Upper lobe of left lung (tissue), 6 donors: ENCODE results near the gene LRBA. TPM values are rescaled to one million over a fixed set of nuclear protein-coding genes. Genes with fewer than 3 reads are reported as not detected.

Experiments used
- ATAC-seq, 2 donors: fragments of 200-7000 bp; cut with Tn5 transposase; one replicate each; pipeline ENCODE4 v1.9.1; 2022; ENCODE audit warnings: mild to moderate bottlenecking in 2 of 2, moderate library complexity in 2 of 2; ENCODE audit not compliant: low FRiP score in 2 of 2
- DNase-seq, 2 donors: peaks; one replicate each; pipeline ENCODE4 v3.0.0-alpha.2; 2019 to 2020
- H3K27ac ChIP-seq, 4 donors: fragments of 200-600 bp; sonication (generic); one replicate each; pipeline ENCODE4 v1.5.1; 2016 to 2019
- H3K27me3 ChIP-seq, 4 donors: fragments of 200-600 bp; sonication (generic); one replicate each; pipeline ENCODE4 v1.5.1; 2017 to 2019
- H3K36me3 ChIP-seq, 4 donors: fragments of 200-600 bp; sonication (generic); one replicate each; pipeline ENCODE4 v1.5.1; 2016 to 2019
- H3K4me1 ChIP-seq, 4 donors: fragments of 200-600 bp; sonication (generic); one replicate each; pipeline ENCODE4 v1.5.1; 2018 to 2019
- H3K4me3 ChIP-seq, 4 donors: fragments of 200-600 bp; sonication (generic); one replicate each; pipeline ENCODE4 v1.5.1; 2017 to 2019; ENCODE audit warnings: mild to moderate bottlenecking in 2 of 4, moderate library complexity in 1 of 4
- H3K9me3 ChIP-seq, 4 donors: fragments of 200-600 bp; sonication (generic); one replicate each; pipeline ENCODE4 v1.5.1; 2018 to 2019
- EP300 ChIP-seq, 4 donors: sonication (generic); formaldehyde crosslinking; IDR thresholded peaks; one replicate each; pipeline ENCODE4 v1.5.1; 2017; ENCODE audit warnings: antibody characterized with exemption in 4 of 4, control low read depth in 2 of 4
- POLR2A ChIP-seq, 4 donors: fragments of 450-650 bp; IDR thresholded peaks; one replicate each; pipeline ENCODE4 v1.5.1; 2016 to 2017; ENCODE audit warnings: antibody characterized with exemption in 4 of 4, mild to moderate bottlenecking in 2 of 4
- POLR2AphosphoS5 ChIP-seq, 2 donors: sonication (generic); formaldehyde crosslinking; IDR thresholded peaks; one replicate each; pipeline ENCODE4 v1.5.1; 2017; ENCODE audit warnings: antibody characterized with exemption in 2 of 2
- WGBS, 2 donors: methylation state at CpG; one replicate each; pipeline ENCODE4 v1.1.5; 2017 to 2018; 5-methylcytosine and 5-hydroxymethylcytosine counted together
- total RNA-seq, 6 donors: library from RNA; depleted of rRNA in 4 of 6; stranded (reverse); fragments of >200 nt in 4 of 6; gene quantifications; one replicate each; pipeline versions ENCODE4 v1.1.0 to v1.2.1, GENCODE V29; 2016 to 2021
- TF ChIP-seq, protein P1 (sequence below), 6 experiments: fragments of 450-650 bp in 4 of 6; fragments of 200-600 bp in 2 of 6; sonication (generic) in 2 of 6; IDR thresholded peaks; one replicate each; pipeline ENCODE4 v1.5.1; 2016 to 2019; ENCODE audit warnings: antibody characterized with exemption in 6 of 6
- donor health status: DM: no; HTN: no; CAD: no; lungs with moderate emphysema.
- donor health status: DM: no; HTN: yes; CAD: no; lungs with severe emphysema.

The LRBA gene
- total RNA-seq, 6 donors from 2014 or later, result 34.7 to 139 (median 56.4) TPM

DNA sequence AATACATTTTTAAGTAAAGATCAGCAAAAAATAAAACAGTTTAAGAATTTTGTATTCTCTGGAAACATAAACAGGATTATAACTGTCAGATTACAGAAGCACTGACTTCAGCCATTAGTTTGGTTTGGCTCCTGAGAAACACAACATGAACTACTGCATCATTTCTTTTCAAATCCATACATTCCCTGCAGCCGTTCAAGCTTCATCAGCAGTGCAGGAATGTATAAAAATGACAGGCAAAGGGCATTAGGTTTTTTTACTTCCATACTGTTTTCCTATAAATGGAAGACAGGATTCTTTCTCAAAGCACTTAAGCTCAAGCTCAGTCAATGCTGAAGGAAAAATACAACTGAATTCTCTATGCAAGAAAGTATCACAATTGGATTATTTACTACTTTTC is 437.3 kb downstream of the LRBA start:
- no peaks in the 10 kb centered on the region for H3K27me3 ChIP-seq
- DNase-seq (no peak), ATAC-seq (no peak)
- TF ChIP-seq EP300 (IDR thresholded peaks at IDR 0.05) (no peak), POLR2A (IDR thresholded peaks at IDR 0.05) (no peak), POLR2AphosphoS5 (IDR thresholded peaks at IDR 0.05) (no peak)
- TF ChIP-seq, protein P1, sequence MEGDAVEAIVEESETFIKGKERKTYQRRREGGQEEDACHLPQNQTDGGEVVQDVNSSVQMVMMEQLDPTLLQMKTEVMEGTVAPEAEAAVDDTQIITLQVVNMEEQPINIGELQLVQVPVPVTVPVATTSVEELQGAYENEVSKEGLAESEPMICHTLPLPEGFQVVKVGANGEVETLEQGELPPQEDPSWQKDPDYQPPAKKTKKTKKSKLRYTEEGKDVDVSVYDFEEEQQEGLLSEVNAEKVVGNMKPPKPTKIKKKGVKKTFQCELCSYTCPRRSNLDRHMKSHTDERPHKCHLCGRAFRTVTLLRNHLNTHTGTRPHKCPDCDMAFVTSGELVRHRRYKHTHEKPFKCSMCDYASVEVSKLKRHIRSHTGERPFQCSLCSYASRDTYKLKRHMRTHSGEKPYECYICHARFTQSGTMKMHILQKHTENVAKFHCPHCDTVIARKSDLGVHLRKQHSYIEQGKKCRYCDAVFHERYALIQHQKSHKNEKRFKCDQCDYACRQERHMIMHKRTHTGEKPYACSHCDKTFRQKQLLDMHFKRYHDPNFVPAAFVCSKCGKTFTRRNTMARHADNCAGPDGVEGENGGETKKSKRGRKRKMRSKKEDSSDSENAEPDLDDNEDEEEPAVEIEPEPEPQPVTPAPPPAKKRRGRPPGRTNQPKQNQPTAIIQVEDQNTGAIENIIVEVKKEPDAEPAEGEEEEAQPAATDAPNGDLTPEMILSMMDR (IDR thresholded peaks at IDR 0.05), result no peak
- H3K4me3 ChIP-seq, result no peak overlapping the region
- no peak overlapping the region for H3K27ac ChIP-seq
- no peaks in the 10 kb centered on the region for H3K4me1 ChIP-seq
- H3K9me3 ChIP-seq, result no peaks in the 10 kb centered on the region
- 94 to 97% methylated on average over 1 of the region's 1 CpG for WGBS, 2 donors
- H3K36me3 ChIP-seq, result peaks cover 0 to 2% (median 1%) of the 10 kb centered on the region in 4 donors

DNA sequence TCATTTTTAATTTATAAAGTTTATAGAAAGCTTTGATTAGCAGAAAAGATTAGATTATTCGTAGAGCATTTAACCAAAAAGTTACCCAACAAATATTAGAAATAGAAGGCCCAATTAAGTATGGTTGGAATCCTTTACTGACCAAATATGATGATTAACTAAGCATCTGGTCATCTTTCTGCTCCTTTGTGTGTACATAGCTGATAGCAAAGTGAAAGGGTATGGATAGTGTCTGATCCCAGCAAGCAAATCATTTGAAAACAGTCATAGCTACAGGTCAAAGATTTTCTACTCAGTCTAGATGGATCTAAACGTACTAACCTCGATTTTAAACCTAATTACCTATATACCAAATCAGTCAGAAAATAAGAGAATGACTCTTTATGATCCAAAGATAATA is 440.4 kb downstream of the LRBA start:
- Histone ChIP-seq H3K36me3 (peaks cover 0 to 6% (median 0%) of the 10 kb centered on the region in 4 donors), H3K4me1 (no peaks in the 10 kb centered on the region), H3K4me3 (no peak overlapping the region), H3K27ac (no peak overlapping the region), H3K27me3 (no peaks in the 10 kb centered on the region), H3K9me3 (no peaks in the 10 kb centered on the region)
- ATAC-seq (no peak), DNase-seq (no peak)
- WGBS, 2 donors, result 97 to 99% methylated on average over 3 of the region's 3 CpGs
- TF ChIP-seq POLR2AphosphoS5 (IDR thresholded peaks at IDR 0.05), result no peak
- no peak for TF ChIP-seq EP300 (IDR thresholded peaks at IDR 0.05)
- TF ChIP-seq, protein P1 (IDR thresholded peaks at IDR 0.05), result no peak
- no peak for TF ChIP-seq POLR2A (IDR thresholded peaks at IDR 0.05)

DNA sequence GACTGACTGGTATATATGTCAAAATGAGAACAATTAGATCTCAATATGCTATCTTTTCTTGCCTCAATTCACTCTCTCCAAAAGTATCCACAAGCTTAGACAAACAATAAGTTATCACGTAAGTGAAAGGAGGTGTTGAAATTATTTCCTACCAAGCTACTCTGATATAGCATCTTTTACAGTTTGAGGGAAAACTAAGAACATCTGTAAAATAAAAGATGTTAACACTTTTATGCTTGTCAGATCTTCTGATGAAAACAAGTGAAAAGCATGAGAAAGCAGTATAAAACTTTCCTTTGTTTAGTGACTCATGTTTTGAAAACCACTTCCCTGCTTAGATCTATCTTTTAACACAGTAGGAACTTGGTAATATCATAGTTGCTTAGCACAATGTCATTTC is 441.6 kb downstream of the LRBA start:
- H3K4me1 ChIP-seq, result no peaks in the 10 kb centered on the region
- H3K27me3 ChIP-seq, result no peaks in the 10 kb centered on the region
- DNase-seq, result no peak
- TF ChIP-seq, protein P1 (IDR thresholded peaks at IDR 0.05), result no peak
- TF ChIP-seq EP300 (IDR thresholded peaks at IDR 0.05), result no peak
- TF ChIP-seq POLR2AphosphoS5 (IDR thresholded peaks at IDR 0.05), result no peak
- TF ChIP-seq POLR2A (IDR thresholded peaks at IDR 0.05), result no peak
- no peak for ATAC-seq
- WGBS, 2 donors, result 85 to 86% methylated on average over 1 of the region's 1 CpG
- no peak overlapping the region for H3K4me3 ChIP-seq
- H3K27ac ChIP-seq, result no peak overlapping the region
- H3K36me3 ChIP-seq, result peaks cover 0 to 6% (median 0%) of the 10 kb centered on the region in 4 donors
- no peaks in the 10 kb centered on the region for H3K9me3 ChIP-seq

DNA sequence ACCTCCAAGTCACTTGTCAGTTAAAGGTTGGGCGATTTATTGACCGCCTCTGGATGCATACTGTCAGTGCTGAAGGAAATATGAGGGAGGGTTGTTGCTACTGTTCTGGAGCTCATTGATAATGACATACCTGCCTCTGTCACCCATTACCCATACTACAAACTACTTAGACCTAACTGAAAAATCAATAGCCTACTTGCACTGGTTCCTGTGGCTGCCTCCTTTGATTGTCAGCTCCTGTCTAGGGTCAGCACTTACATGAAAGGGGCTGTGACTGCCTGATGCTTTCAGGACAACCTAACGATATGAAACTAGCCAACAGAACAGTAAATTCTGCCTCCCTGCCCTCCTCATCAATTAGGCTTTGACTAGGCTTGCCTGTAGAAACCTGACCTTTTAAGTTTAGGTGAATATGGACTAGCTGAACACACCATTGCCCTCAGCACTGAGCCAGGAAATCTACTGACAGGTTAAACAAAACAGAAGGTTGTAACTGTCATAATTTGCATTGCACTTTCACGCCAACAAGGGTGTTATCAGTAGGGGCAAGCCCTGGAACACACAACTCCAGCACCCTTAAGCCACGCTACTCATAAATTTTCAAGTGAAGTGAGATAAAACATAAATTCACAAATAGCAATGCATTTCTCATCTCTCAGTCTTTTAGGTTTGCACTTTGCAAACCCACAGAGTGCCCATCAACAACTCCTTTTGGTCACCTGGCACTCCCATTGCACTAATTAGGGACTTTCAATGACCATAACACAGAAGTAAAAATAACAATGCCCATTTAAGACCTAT is 442.2 kb downstream of the LRBA start:
- TF ChIP-seq, protein P1 (IDR thresholded peaks at IDR 0.05), result no peak
- TF ChIP-seq POLR2A (IDR thresholded peaks at IDR 0.05) (no peak), POLR2AphosphoS5 (IDR thresholded peaks at IDR 0.05) (no peak)
- H3K36me3 ChIP-seq, result peaks cover 0 to 6% (median 0%) of the 10 kb centered on the region in 4 donors
- ATAC-seq (no peak), DNase-seq (no peak)
- no peak overlapping the region for H3K27ac ChIP-seq
- no peak overlapping the region for H3K4me3 ChIP-seq
- WGBS, 2 donors, result 90 to 95% methylated on average over 5 of the region's 5 CpGs
- H3K27me3 ChIP-seq, result no peaks in the 10 kb centered on the region
- H3K9me3 ChIP-seq, result no peaks in the 10 kb centered on the region
- no peaks in the 10 kb centered on the region for H3K4me1 ChIP-seq

DNA sequence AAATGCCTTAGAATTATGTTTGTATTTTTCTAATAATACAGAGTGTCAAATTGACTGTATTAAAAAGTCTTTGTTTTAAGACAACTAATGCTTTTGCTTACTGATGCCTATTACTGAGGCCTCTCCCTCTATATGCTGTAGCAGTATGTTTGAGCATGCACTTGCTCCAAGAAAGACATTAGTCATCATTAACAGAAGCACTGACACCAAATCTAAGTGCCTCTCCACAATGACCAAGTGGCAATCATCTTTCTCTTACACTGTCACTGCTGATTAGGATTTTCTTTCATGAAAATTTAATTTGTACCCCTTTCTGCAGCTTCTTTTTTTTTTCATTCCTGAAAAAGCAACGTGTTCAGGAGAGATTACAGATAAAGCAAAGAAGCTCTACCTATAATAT is 444.2 kb downstream of the LRBA start:
- Histone ChIP-seq H3K27ac (no peak overlapping the region), H3K4me1 (no peaks in the 10 kb centered on the region), H3K36me3 (peaks cover 0 to 6% (median 0%) of the 10 kb centered on the region in 4 donors), H3K4me3 (no peak overlapping the region), H3K9me3 (no peaks in the 10 kb centered on the region), H3K27me3 (no peaks in the 10 kb centered on the region)
- DNase-seq (no peak), ATAC-seq (no peak)
- TF ChIP-seq, protein P1 (IDR thresholded peaks at IDR 0.05), result no peak
- no peak for TF ChIP-seq POLR2A (IDR thresholded peaks at IDR 0.05)
- TF ChIP-seq POLR2AphosphoS5 (IDR thresholded peaks at IDR 0.05), result no peak
- no peak for TF ChIP-seq EP300 (IDR thresholded peaks at IDR 0.05)
- 75 to 78% methylated on average over 1 of the region's 1 CpG for WGBS, 2 donors
